B cell (primary cell): ENCODE data around the gene COMMD1. TPM values are rescaled to one million over a fixed set of nuclear protein-coding genes. Genes with fewer than 3 reads are reported as not detected.

Experiments
- ATAC-seq: fragments of 200-7000 bp; cut with Tn5 transposase; one replicate; pipeline ENCODE4 v1.10.0; 2021; ENCODE audit warnings: low read depth, mild to moderate bottlenecking, moderate number of reproducible peaks, moderate library complexity
- CTCF ChIA-PET: fragments of 350-600 bp; sonication (Branson Sonifier 250); formaldehyde crosslinking; loops from one replicate; lab custom pipeline; 2021; ENCODE audit warnings: antibody characterized with exemption, inconsistent platforms; lab: Charles Lee
- POLR2A ChIA-PET: fragments of 350-600 bp; sonication (Branson Sonifier 250); formaldehyde crosslinking; loops from one replicate; lab custom pipeline; 2021; ENCODE audit warnings: antibody characterized with exemption; lab: Charles Lee
- DNase-seq: peaks from one replicate; pipeline ENCODE4 v3.0.0; 2013
- H2AFZ ChIP-seq: 2 replicates; pipeline ENCODE4 v1.6.1; 2012; ENCODE audit warnings: mild to moderate bottlenecking, low read depth, low read length; ENCODE audit not compliant: insufficient read depth, poor library complexity, severe bottlenecking
- H3K27ac ChIP-seq, 2 donors: 1 replicate in 1 of 2; 2 replicates in 1 of 2; pipeline ENCODE4 v1.5.1; 2012 to 2013; ENCODE audit warnings: low read length in 2 of 2, mild to moderate bottlenecking in 2 of 2, moderate library complexity in 1 of 2
- H3K27me3 ChIP-seq, 4 experiments: fragments of 200-600 bp in 1 of 4; sonication (generic) in 1 of 4; replicated peaks in 1 of 4; 1 replicate in 2 of 4; 2 replicates in 2 of 4; pipeline versions ENCODE4 v1.6.1 to v1.7.0; 2013 to 2016; ENCODE audit warnings: low read length in 3 of 4, mild to moderate bottlenecking in 2 of 4, mixed read lengths in 1 of 4, moderate library complexity in 1 of 4; ENCODE audit not compliant: insufficient read depth in 4 of 4, control insufficient read depth in 3 of 4; ENCODE audit errors: control extremely low read depth in 1 of 4
- H3K36me3 ChIP-seq, 2 experiments: replicated peaks in 1 of 2; 1 replicate in 1 of 2; 2 replicates in 1 of 2; pipeline versions ENCODE4 v1.6.1 to v1.7.1; 2013; ENCODE audit warnings: low read length in 1 of 2; ENCODE audit not compliant: insufficient read depth in 2 of 2, control insufficient read depth in 1 of 2; ENCODE audit errors: control extremely low read depth in 1 of 2, extremely low read depth in 1 of 2
- H3K4me1 ChIP-seq, 2 donors: fragments of 200-600 bp in 1 of 2; sonication (generic) in 1 of 2; 1 replicate in 1 of 2; 2 replicates in 1 of 2; pipeline versions ENCODE4 v1.5.1 to v1.6.1; 2013 to 2017; ENCODE audit warnings: low read length in 2 of 2; ENCODE audit not compliant: control insufficient read depth in 2 of 2, insufficient read depth in 2 of 2
- H3K4me2 ChIP-seq: replicated peaks from 2 replicates; pipeline ENCODE3; 2012; ENCODE audit warnings: mild to moderate bottlenecking, low read depth, low read length; ENCODE audit not compliant: poor library complexity, severe bottlenecking
- H3K4me3 ChIP-seq, 5 experiments: fragments of 200-600 bp in 1 of 5; sonication (generic) in 1 of 5; 1 replicate in 3 of 5; 2 replicates in 2 of 5; pipeline versions ENCODE4 v1.5.1 to v1.7.0; 2011 to 2016; ENCODE audit warnings: low read length in 4 of 5, mild to moderate bottlenecking in 4 of 5, low read depth in 2 of 5, control low read depth in 1 of 5, moderate library complexity in 1 of 5; ENCODE audit not compliant: insufficient read depth in 1 of 5; ENCODE audit errors: control extremely low read depth in 1 of 5, extremely low read depth in 1 of 5
- H3K79me2 ChIP-seq: fragments of 200-600 bp; sonication (generic); one replicate; pipeline ENCODE4 v1.6.0; 2016; ENCODE audit warnings: low read length; ENCODE audit not compliant: control insufficient read depth, insufficient read depth
- H3K9ac ChIP-seq: fragments of 200-600 bp; sonication (generic); 2 replicates; pipeline ENCODE4 v1.6.1; 2017; ENCODE audit warnings: mild to moderate bottlenecking, low read length, moderate library complexity
- H3K9me3 ChIP-seq, 3 donors: one replicate each; pipeline versions ENCODE4 v1.6.1 to v1.7.1; 2013; ENCODE audit warnings: low read length in 2 of 3; ENCODE audit not compliant: control insufficient read depth in 2 of 3, insufficient read depth in 1 of 3; ENCODE audit errors: control extremely low read depth in 1 of 3
- H4K20me1 ChIP-seq: 2 replicates; pipeline ENCODE4 v1.6.0; 2012; ENCODE audit warnings: mild to moderate bottlenecking, low read length; ENCODE audit not compliant: insufficient read depth, control insufficient read depth, poor library complexity, severe bottlenecking
- H3K27ac Mint-ChIP-seq: one replicate; pipeline ENCODE4 v1.8.0; 2021; ENCODE audit warnings: mixed read lengths
- H3K27me3 Mint-ChIP-seq: one replicate; pipeline ENCODE4 v1.8.0; 2021; ENCODE audit warnings: mixed read lengths
- H3K4me1 Mint-ChIP-seq: one replicate; pipeline ENCODE4 v1.8.0; 2021; ENCODE audit warnings: mixed read lengths
- H3K4me3 Mint-ChIP-seq: one replicate; pipeline ENCODE4 v1.8.0; 2021; ENCODE audit warnings: mixed read lengths
- H3K9me3 Mint-ChIP-seq: one replicate; pipeline ENCODE4 v1.8.0; 2022; ENCODE audit warnings: mixed read lengths; ENCODE audit not compliant: insufficient read depth
- CTCF ChIP-seq: fragments of 200-600 bp; IDR thresholded peaks from one replicate; pipeline ENCODE4 v1.8.0; 2022; ENCODE audit warnings: antibody characterized with exemption, mild to moderate bottlenecking
- EZH2 ChIP-seq: IDR thresholded peaks from 2 replicates; pipeline ENCODE4 v1.6.1; 2012; ENCODE audit warnings: borderline replicate concordance, low read depth, mild to moderate bottlenecking, moderate library complexity, low read length; ENCODE audit not compliant: insufficient read depth, poor library complexity, severe bottlenecking
- WGBS: methylation state at CpG from one replicate; pipeline ENCODE4 v1.1.5; 2013; ENCODE audit warnings: missing lambda C conversion rate; ENCODE audit not compliant: insufficient coverage; 5-methylcytosine and 5-hydroxymethylcytosine counted together
- intact Hi-C: fragments of 100-400 bp; cut with micrococcal nuclease; formaldehyde crosslinking; loops from one replicate; pipeline ENCODE4 v1.10.0; 2022
- polyA plus RNA-seq: library from polyadenylated mRNA; depleted of rRNA; stranded (reverse); fragments of >200 nt; gene quantifications from 2 replicates; pipeline ENCODE4 v1.2.3, GENCODE V29; 2012
- total RNA-seq, 2 donors: library from RNA; stranded (reverse); fragments of 120-200 nt in 1 of 2; gene quantifications; 1 replicate in 1 of 2; 2 replicates in 1 of 2; pipeline versions ENCODE4 v1.2.3 to v1.2.4, GENCODE V29; 2013 to 2022

Gene COMMD1
- total and polyA plus RNA-seq, 2 donors (not counting 1 experiment from before 2014, with no cell fraction given), result 20.6 to 25.1 TPM

GRCh38 chr2:62147610-62148301, 242.3 kb downstream of the COMMD1 start:
- no peak for ATAC-seq
- Mint-ChIP-seq H3K27me3 (no peaks in the 10 kb centered on the region), H3K4me1 (peaks cover 41% of the 10 kb centered on the region), H3K9me3 (peaks cover 5% of the 10 kb centered on the region), H3K27ac (no peak overlapping the region), H3K4me3 (no peak overlapping the region)
- Histone ChIP-seq H4K20me1 (no peaks in the 10 kb centered on the region), H3K36me3 (no peaks in the 10 kb centered on the region), H3K4me2 (no peak overlapping the region), H3K4me3 (no peak overlapping the region), H2AFZ (no peak overlapping the region), H3K4me1 (peaks cover 18 to 33% of the 10 kb centered on the region in 2 donors), H3K27me3 (no peaks in the 10 kb centered on the region), H3K9me3 (no peaks in the 10 kb centered on the region), H3K79me2 (peaks cover 9% of the 10 kb centered on the region), H3K9ac (no peak overlapping the region), H3K27ac (no peak overlapping the region)
- no peak for TF ChIP-seq CTCF
- TF ChIP-seq EZH2, result no peak
- 100% methylated on average over 2 of the region's 4 CpGs for WGBS
- POLR2A ChIA-PET, result no interaction called here
- CTCF ChIA-PET, result interaction anchor here (0.6 kb wide), 1 partner anchor 13 kb away, joined by 3 read pairs; no protein-coding TSS in a partner anchor
- DNase-seq, result no peak
- intact Hi-C loops, result loop anchor here (5.0 to 10.0 kb wide), 2 partner anchors 50 to 113 kb away; partner anchors contain the start of gene B3GNT2

- ChIA-PET CTCF (no interaction called here), POLR2A (no interaction called here)
- Histone ChIP-seq H3K36me3 (no peaks in the 10 kb centered on the region), H3K4me2 (no peak overlapping the region), H3K79me2 (peaks cover 9% of the 10 kb centered on the region), H4K20me1 (no peaks in the 10 kb centered on the region), H3K9me3 (no peaks in the 10 kb centered on the region), H3K27me3 (no peaks in the 10 kb centered on the region), H3K9ac (no peak overlapping the region), H2AFZ (no peak overlapping the region), H3K4me3 (no peak overlapping the region), H3K27ac (no peak overlapping the region), H3K4me1 (peaks cover 16 to 25% of the 10 kb centered on the region in 2 donors)
- intact Hi-C loops, result loop anchor here (5.0 to 10.0 kb wide), 2 partner anchors 48 to 115 kb away; partner anchors contain the start of gene B3GNT2
- peaks cover 28% of the 10 kb centered on the region for H3K4me1 Mint-ChIP-seq
- ATAC-seq (no peak), DNase-seq (no peak)
- H3K27ac Mint-ChIP-seq, result no peak overlapping the region
- no peak for TF ChIP-seq EZH2
- no peak for TF ChIP-seq CTCF
- no peaks in the 10 kb centered on the region for H3K27me3 Mint-ChIP-seq
- H3K9me3 Mint-ChIP-seq, result peaks cover 2% of the 10 kb centered on the region
- H3K4me3 Mint-ChIP-seq, result no peak overlapping the region
Observed at GRCh38 chr2:62149708-62150107, 244.2 kb downstream of the COMMD1 start.
